HG03025 (cell line): ENCODE results near the gene SHROOM3.

Experiments used
- ATAC-seq: cut with Tn5 transposase; IDR thresholded peaks from one replicate; pipeline ENCODE4 v1.9.1; 2021; ENCODE audit warnings: mild to moderate bottlenecking, moderate library complexity; ENCODE audit not compliant: unreplicated experiment, low FRiP score

Gene SHROOM3

GRCh38 chr4:76757418-76757939, 322.4 kb downstream of the SHROOM3 start:
- ATAC-seq = no peak

GRCh38 chr4:76758290-76758882, 323.4 kb downstream of the SHROOM3 start:
- no peak for ATAC-seq

GRCh38 chr4:76758996-76759395, 324.0 kb downstream of the SHROOM3 start:
- no peak for ATAC-seq

DNA sequence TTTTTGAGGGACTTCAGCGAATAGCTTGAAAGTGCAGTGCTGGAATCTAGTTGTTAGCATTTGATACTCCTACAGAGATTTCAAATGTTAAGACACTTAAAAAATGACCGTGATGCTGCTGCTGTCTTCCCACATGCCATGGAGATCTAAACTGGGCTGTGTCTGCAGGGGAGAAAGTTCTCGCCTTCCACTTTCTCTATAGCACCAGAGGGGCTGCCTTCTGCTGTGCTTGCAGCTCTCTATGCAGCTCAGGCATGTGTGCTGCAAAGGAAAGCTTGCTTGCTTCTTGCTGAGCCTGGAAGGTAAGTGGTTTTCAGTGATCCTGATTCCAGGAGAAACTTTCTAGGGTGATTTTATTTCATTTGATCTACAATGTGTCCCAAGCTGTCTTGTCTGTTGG, 325.2 kb downstream of the SHROOM3 start:
- no peak for ATAC-seq

- no peak for ATAC-seq
Observed at GRCh38 chr4:76762137-76763130, 327.4 kb downstream of the SHROOM3 start.

- ATAC-seq = no peak
Observed at GRCh38 chr4:76764251-76764650, 329.2 kb downstream of the SHROOM3 start.

DNA sequence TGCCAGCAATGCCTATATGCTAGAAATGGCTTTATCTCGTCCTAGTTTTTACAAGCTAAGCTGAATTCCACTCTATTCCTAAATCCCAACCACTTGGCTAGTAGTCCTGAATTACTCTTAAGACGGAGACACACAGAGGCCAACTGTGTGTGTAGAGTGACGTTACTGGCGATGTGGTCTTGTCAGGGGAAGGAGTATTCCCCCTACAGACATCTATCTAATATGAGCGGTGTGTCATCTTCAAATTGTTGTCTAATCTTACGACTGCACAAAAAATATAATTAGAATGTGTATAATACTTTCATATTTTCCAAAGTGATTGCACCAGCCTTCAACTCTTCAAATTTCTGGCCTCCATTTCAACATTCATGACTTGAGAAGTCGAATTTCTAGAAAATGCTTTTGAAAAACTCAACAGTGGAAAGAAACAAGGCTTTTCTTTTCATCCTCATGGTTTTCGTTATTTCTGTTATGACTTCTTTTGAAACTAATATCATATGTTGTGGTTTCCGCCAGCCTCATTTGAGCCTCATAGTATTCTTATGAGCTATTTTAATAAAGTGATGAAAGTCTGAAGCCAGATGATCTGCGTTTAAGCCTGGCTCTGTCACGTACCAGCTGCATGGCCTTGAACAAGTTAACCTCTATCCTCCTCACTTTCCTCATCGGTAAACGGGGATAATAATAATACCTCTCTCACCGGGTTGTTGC, 330.6 kb downstream of the SHROOM3 start:
- ATAC-seq = no peak

DNA sequence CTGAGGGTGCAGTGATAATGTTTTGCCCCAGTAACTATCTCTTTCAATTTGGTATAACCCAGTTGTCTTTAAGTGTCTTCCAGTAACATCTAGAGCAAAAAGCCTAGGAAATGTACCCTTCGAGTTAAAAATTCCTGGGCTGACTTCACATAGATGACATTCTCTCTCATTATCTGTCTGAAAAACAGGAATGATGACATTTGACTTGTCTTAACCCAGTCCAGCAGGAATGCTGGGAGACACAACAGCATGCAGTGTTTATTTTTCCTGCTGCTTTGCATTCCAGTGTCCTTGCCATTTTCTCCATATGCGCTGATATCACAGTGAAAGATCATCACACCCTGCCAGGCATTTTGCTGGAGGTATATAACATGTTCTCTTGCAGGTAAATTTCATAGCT, 333.0 kb downstream of the SHROOM3 start:
- ATAC-seq = no peak

GRCh38 chr4:76772498-76773106, 337.6 kb downstream of the SHROOM3 start:
- ATAC-seq = peak; percentile 75

DNA sequence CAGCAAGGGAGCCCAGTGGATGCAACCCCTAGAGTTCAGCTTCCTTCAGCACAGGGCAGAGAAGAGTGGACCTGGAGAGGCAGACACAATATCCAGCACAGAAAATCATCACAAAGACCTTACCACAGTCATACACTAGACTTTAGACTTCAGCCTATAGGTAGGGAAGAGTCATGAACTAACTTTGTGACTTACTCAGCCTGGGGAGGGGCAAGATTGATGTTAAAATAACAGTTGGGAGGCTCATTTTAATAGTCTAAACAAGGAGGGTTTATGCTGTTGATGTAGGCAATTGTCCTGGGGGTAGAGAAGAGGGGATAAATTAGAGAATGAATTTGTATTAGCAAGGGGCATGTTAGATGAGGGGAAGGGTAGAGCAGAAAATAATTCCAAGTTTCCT, 338.7 kb downstream of the SHROOM3 start:
- ATAC-seq = no peak

DNA sequence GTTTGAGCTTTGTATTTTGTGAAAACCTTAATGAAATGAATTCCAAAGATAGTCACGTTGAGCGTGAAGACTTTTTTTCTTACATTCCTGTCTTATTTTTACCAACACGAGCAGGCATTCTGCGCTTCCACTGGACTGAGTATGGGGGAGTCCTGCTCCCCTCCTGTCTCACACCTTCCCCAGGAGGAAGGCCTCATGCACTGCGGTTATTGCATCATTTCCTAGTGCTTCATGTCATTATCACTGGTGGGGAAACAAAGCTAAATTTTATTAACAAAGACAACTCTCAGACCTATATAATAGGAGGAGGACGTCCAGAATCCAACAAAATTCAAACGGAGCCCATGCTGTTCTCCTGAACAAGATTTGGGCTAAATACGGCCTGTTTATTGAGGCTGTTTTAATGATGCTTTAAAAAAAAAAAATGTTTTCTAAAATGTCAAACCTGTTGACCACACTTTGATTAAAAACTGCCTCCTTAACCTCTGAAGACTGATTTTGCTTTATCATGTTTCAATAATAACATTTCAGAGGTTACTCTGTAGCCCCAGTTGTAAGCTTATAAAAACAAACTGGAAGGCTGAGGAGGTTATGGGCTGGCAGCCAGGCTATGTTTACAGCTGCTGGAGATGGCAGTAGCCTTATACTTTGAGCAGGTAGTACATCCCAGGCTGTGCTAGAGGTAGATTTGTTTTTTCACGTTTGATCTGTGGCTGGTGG, 344.9 kb downstream of the SHROOM3 start:
- no peak for ATAC-seq

DNA sequence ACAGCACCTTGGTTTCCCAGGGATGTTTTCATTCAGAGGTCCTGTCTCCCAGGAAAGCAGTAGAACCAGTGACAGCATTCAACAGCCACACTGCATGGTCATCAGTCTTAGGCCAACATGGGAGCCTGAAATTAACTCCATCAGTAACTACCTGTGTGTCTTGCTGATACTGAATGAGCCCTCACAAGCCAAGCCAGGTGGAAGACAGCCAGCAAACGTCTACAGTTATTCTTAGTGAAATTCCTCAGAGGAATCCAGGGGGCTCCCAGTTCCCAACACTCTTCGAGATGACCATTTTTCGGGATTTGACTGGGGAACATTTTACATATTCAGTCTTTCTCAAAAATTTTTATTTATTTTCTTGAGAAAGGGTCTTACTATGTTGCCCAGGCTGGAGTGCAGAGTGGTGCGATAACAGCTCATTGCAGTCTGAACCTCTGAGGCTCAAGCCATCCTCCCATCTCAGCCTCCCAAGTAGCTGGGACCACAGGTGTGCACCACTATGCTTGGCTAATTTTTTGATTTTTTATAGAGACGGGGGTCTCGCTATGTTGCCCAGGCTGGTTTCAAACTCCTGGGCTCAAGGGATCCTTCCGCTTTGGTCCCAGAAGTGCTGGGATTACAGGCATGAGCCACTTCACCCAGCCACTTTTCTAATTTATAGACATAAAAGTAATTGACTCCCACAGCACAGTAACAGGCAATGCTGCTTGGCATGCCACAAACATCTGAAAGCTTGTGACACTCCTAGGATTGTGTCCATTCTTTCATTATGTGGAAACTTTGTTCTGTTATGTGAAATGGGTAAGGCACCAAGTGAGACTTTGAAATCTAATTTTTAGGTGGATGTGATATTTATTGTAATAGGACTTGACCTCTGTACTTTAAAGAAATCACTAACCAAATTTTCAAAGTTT, 346.0 kb downstream of the SHROOM3 start:
- ATAC-seq = no peak

DNA sequence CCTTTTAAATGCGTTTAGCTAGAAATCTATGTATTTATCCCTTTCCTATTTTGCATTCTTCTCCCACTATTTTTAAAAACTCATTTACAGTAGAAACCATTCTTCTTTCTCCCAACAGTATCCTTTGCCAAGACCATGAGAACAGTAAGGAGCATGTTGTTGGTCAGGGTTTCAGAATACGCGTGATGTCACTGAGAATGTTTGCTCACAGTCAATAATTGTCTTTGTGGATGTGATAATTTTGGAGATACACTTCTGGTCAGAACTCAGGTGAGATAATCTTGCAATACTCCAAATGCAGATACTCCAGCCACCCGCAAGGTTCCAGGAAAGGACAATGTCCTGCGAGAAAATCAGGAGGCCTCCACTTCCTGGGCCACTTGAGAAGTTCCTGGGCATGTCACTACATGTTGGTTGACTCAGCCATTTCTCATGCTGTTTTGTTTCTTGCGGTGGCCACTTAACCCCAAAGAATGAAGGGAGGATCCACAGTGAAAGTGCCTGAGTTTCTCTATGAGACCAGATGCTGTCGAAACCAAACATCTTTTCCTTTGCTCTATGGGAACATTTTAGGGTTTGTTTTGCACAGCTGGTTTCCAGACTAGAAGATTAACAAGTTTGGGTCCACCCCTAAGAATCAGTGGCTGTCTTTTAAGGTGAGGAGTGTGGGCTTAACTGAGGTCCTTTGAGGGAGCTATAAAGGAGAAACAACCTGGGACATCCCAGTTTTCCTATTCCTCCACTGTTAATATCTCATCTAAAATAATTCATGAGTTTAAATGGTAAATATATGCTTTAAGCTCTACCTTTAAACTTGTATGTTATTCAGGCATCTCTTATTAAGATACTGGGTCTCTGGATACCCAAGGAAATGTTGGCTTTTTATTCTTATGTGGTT, 346.9 kb downstream of the SHROOM3 start:
- ATAC-seq = no peak

GRCh38 chr4:76782837-76783236, 347.8 kb downstream of the SHROOM3 start:
- no peak for ATAC-seq

DNA sequence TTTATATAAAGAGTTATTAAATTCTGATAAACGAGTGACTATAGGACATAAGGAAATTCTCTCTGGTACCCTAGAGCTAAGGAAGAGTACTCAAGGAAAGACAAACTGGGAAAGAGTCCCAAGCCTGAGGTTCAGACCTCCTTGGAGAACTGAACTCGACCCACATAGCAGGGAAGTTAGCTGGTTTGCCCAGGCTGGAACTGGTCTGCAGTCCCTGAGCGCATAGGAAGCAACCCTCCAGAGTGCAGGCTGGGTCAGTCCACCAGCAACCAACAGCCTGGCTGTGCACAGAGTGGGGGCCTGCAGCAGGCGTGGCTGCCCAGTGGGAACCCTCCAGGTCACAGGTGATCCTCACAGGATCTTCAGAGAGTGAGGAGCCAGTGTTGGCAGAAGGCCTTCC, 348.8 kb downstream of the SHROOM3 start:
- ATAC-seq = no peak

- no peak for ATAC-seq
Observed at GRCh38 chr4:76784237-76784636, 349.2 kb downstream of the SHROOM3 start.

DNA sequence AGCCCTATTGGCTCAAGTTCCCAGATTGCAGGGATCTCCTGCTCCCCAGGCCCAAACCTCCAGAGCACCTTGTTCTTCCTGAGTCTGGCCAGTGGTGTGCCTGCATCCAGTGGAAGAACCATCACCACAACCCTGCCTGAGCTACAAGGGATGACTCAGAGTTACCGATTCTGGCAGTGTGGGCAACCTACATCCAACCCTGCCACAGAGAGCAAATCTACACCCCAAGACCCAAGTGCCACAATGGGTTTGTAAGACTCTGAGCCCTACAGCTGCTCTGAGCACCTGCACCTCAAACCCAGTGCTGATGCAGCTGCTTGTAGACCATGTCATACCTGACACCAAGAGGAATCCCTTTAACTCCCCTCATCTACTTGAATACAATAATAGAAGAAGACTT, 352.9 kb downstream of the SHROOM3 start:
- no peak for ATAC-seq

DNA sequence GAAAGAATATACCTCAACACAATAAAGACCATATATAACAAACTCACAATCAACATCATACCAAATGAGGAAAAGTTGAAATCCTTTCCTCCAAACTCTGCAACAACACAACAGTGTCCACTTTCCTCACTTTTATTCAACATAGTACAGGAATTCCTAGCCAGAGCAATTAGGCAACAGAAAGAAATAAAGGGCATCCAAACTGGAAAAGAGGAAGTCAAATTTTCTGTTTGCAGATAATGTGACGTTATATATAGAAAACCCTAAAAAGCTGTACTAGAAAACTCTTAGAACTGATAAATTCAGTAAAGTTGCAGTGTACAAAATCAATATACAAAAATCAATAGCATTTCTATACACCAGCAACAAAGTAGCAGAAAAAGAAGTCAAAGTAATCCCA, 355.3 kb downstream of the SHROOM3 start:
- no peak for ATAC-seq
